K562 (cell line): ENCODE data around the gene LMNA. TPM values are rescaled to one million over a fixed set of nuclear protein-coding genes. Genes with fewer than 3 reads are reported as not detected.

Experiments used
- ATAC-seq: fragments of 200-7000 bp; cut with Tn5 transposase; 3 replicates; pipeline ENCODE4 v1.9.1; 2020; ENCODE audit warnings: moderate library complexity
- BruUV-seq: library from RNA; stranded (reverse); fragments of 400-500 nt; replicated peaks from 2 replicates; lab custom pipeline; 2021; lab: Mats Ljungman, UMichigan
- CTCF ChIA-PET: fragments of 300-600 bp; formaldehyde crosslinking; extraction: SDS; loops from one replicate; lab custom pipeline; 2021; ENCODE audit warnings: low intra/inter-chr PET ratio; lab: Yijun Ruan, JAX
- POLR2A ChIA-PET: fragments of 300-600, 350-650 bp; sonication (Branson Sonifier 250); formaldehyde crosslinking; extraction: SDS; loops from one replicate; lab custom pipeline; 2021; ENCODE audit warnings: antibody characterized with exemption, inconsistent platforms; lab: Yijun Ruan, JAX
- DNase-seq, 4 experiments: peaks; one replicate each; pipeline versions ENCODE4 v3.0.0 to v3.0.0-alpha.2; 2011 to 2018; ENCODE audit warnings: low spot score in 3 of 4, mixed read lengths in 3 of 4; ENCODE audit errors: extremely low read depth in 1 of 4
- FAIRE-seq: peaks from 2 replicates; lab custom pipeline; 2011; peaks lifted over from hg19 to GRCh38; lab: Jason Lieb, UNC
- H2AFZ ChIP-seq: 2 replicates; pipeline ENCODE4 v1.6.0; 2011; ENCODE audit warnings: low read depth, low read length, control low read depth, inconsistent platforms
- H3K27ac ChIP-seq: fragments of 200-600 bp; 3 replicates; pipeline ENCODE4 v1.8.0; 2011; ENCODE audit warnings: low read depth, mild to moderate bottlenecking, control low read depth, inconsistent platforms, low read length, moderate library complexity, mixed read lengths; ENCODE audit errors: extremely low read depth
- H3K27me3 ChIP-seq, 2 experiments: fragments of 300-600 bp in 1 of 2; 2 replicates in 1 of 2; 3 replicates in 1 of 2; pipeline versions ENCODE4 v1.6.0 to v1.8.0; 2011; ENCODE audit warnings: inconsistent platforms in 2 of 2, low read length in 2 of 2, mild to moderate bottlenecking in 1 of 2, mixed read lengths in 1 of 2, moderate library complexity in 1 of 2; ENCODE audit not compliant: control insufficient read depth in 2 of 2, insufficient read depth in 2 of 2
- H3K36me3 ChIP-seq: fragments of 300-600 bp; 3 replicates; pipeline ENCODE4 v1.8.0; 2011; ENCODE audit warnings: mild to moderate bottlenecking, low read length, inconsistent platforms; ENCODE audit not compliant: control insufficient read depth, insufficient read depth
- H3K4me1 ChIP-seq, 2 experiments: fragments of 200-600 bp in 1 of 2; replicated peaks in 1 of 2; 2 replicates in 1 of 2; 3 replicates in 1 of 2; pipeline versions ENCODE4 v1.5.1 to v1.8.0; 2011; ENCODE audit warnings: inconsistent platforms in 2 of 2, low read length in 2 of 2, mild to moderate bottlenecking in 1 of 2, mixed read lengths in 1 of 2, moderate library complexity in 1 of 2; ENCODE audit not compliant: control insufficient read depth in 2 of 2, insufficient read depth in 2 of 2
- H3K4me2 ChIP-seq: 2 replicates; pipeline ENCODE4 v1.6.1; 2011; ENCODE audit warnings: low read length, control low read depth, inconsistent platforms, mixed read lengths; ENCODE audit not compliant: insufficient read depth
- H3K4me3 ChIP-seq: fragments of 200-600 bp; sonication (generic), shearing (Covaris generic); 2 replicates; pipeline ENCODE4 v1.5.1; 2016; ENCODE audit warnings: control low read depth, inconsistent platforms
- H3K79me2 ChIP-seq: fragments of 200-600 bp; 3 replicates; pipeline ENCODE4 v1.8.0; 2011; ENCODE audit warnings: low read length, inconsistent platforms; ENCODE audit not compliant: control insufficient read depth, insufficient read depth
- H3K9ac ChIP-seq, 2 experiments: 2 replicates each; pipeline versions ENCODE4 v1.6.0 to v1.6.1; 2011; ENCODE audit warnings: low read depth in 2 of 2, low read length in 2 of 2, control low read depth in 1 of 2, inconsistent platforms in 1 of 2, mild to moderate bottlenecking in 1 of 2, mixed read lengths in 1 of 2; ENCODE audit not compliant: insufficient read depth in 1 of 2
- H3K9me1 ChIP-seq: one replicate; pipeline ENCODE4 v1.6.0; 2011; ENCODE audit warnings: inconsistent platforms, mild to moderate bottlenecking, low read length, moderate library complexity; ENCODE audit not compliant: control insufficient read depth, insufficient read depth
- H3K9me3 ChIP-seq: replicated peaks from 2 replicates; pipeline ENCODE4 v1.5.1; 2011; ENCODE audit warnings: low read depth, low read length, inconsistent platforms; ENCODE audit not compliant: control insufficient read depth, insufficient read depth
- H4K20me1 ChIP-seq: replicated peaks from 2 replicates; pipeline ENCODE4 v1.6.1; 2011; ENCODE audit warnings: low read length, inconsistent platforms, mixed read lengths; ENCODE audit not compliant: control insufficient read depth, insufficient read depth
- CBX3 ChIP-seq, 2 experiments: IDR thresholded peaks; 1 replicate in 1 of 2; 2 replicates in 1 of 2; pipeline ENCODE4 v1.6.1; 2012; ENCODE audit warnings: inconsistent platforms in 2 of 2, low read length in 2 of 2, borderline replicate concordance in 1 of 2, control low read depth in 1 of 2
- CCAR2 ChIP-seq: fragments of 200-400 bp; formaldehyde crosslinking; IDR thresholded peaks from 2 replicates; pipeline ENCODE4 v1.6.1; 2017; ENCODE audit warnings: mild to moderate bottlenecking, low read depth, low read length
- EP400 ChIP-seq: fragments of 450-650 bp; IDR thresholded peaks from 2 replicates; pipeline ENCODE4 v1.6.1; 2017; ENCODE audit warnings: antibody characterized with exemption, mild to moderate bottlenecking, moderate library complexity
- FOS ChIP-seq: IDR thresholded peaks from 3 replicates; pipeline ENCODE4 v1.6.1; 2011; ENCODE audit not compliant: insufficient read length; ENCODE audit errors: extremely low read depth
- JUN ChIP-seq, 2 experiments: sonication (generic) in 1 of 2; formaldehyde crosslinking in 1 of 2; IDR thresholded peaks; 2 replicates each; pipeline versions ENCODE4 v1.6.1 to v1.8.0; 2012 to 2022; ENCODE audit warnings: borderline replicate concordance in 2 of 2, mild to moderate bottlenecking in 2 of 2, improper control_type of control experiment in 1 of 2, low read depth in 1 of 2, low read length in 1 of 2, missing genetic modification reagents in 1 of 2
- MCM2 ChIP-seq: fragments of 450-650 bp; IDR thresholded peaks from 2 replicates; pipeline ENCODE4 v1.6.1; 2017; ENCODE audit warnings: low read depth, mild to moderate bottlenecking
- POLR2A ChIP-seq: fragments of 450-650 bp; conservative IDR thresholded peaks from 2 replicates; pipeline ENCODE4 v1.6.1; 2016
- RBM14 ChIP-seq: fragments of 200-400 bp; formaldehyde crosslinking; IDR thresholded peaks from 2 replicates; pipeline ENCODE4 v1.6.1; 2018; ENCODE audit warnings: low read depth, mild to moderate bottlenecking, low read length, moderate library complexity, borderline replicate concordance; ENCODE audit not compliant: insufficient read depth
- RNF2 ChIP-seq: sonication (generic); IDR thresholded peaks from 2 replicates; pipeline ENCODE4 v1.6.1; 2016
- TEAD1 ChIP-seq, 2 experiments: fragments of 450-650 bp in 1 of 2; sonication (generic) in 1 of 2; formaldehyde crosslinking; IDR thresholded peaks; 2 replicates each; pipeline versions ENCODE4 v1.4.0 to v1.8.0; 2020 to 2022; ENCODE audit warnings: mild to moderate bottlenecking in 2 of 2, missing genetic modification reagents in 1 of 2
- TGIF2 ChIP-seq: sonication (generic); formaldehyde crosslinking; IDR thresholded peaks from 2 replicates; pipeline ENCODE4 v1.8.1; 2022; ENCODE audit warnings: mild to moderate bottlenecking, missing genetic modification reagents, moderate library complexity
- ZKSCAN8 ChIP-seq: fragments of 200-800 bp; sonication (Bioruptor generic); IDR thresholded peaks from 2 replicates; pipeline ENCODE4 v1.6.1; 2016; ENCODE audit warnings: missing genetic modification characterization, missing compliant biosample characterization
- ZNF778 ChIP-seq: fragments of 450-650 bp; formaldehyde crosslinking; IDR thresholded peaks from 2 replicates; pipeline ENCODE4 v1.4.0; 2020; ENCODE audit warnings: mild to moderate bottlenecking, moderate library complexity
- WGBS: fragments of 100-300 bp; shearing (Covaris generic); methylation state at CpG from one replicate; pipeline ENCODE4 v1.1.6; 2016; ENCODE audit warnings: low coverage, mixed read lengths; ENCODE audit not compliant: insufficient coverage; ENCODE audit errors: missing lambda C conversion rate; 5-methylcytosine and 5-hydroxymethylcytosine counted together
- in situ Hi-C: fragments of 300-500 bp; cut with MboI; formaldehyde crosslinking; loops from 4 replicates; pipeline ENCODE4 v1.15.0; 2018; ENCODE audit warnings: inconsistent platforms, mixed read lengths
- intact Hi-C: fragments of 100-400 bp; cut with micrococcal nuclease; formaldehyde crosslinking; loops from 2 replicates; pipeline ENCODE4 v1.14.2; 2022
- polyA plus RNA-seq, 8 experiments: library from polyadenylated mRNA; depleted of rRNA in 4 of 8; stranded (reverse) in 5 of 8; unstranded in 3 of 8; fragments of >200 nt; fragmentation: Nextera tagmentation in 2 of 8; fragmentation: Illumina TruSeq in 1 of 8; extraction: Ambion mirVana in 2 of 8; extraction: Trizol in 1 of 8; gene quantifications; 2 replicates each; pipeline versions ENCODE4 v1.2.1 to v1.2.3, GENCODE V29; 2011 to 2014; ENCODE audit warnings: inconsistent platforms in 1 of 8, missing spikeins in 1 of 8
- total RNA-seq, 7 experiments: library from RNA; depleted of rRNA in 6 of 7; stranded (reverse); fragments of >200 nt in 6 of 7; fragmentation: Illumina TruSeq in 2 of 7; extraction: Trizol in 2 of 7; gene quantifications; 2 replicates each; pipeline versions ENCODE4 v1.2.1 to v1.2.3, GENCODE V29; 2011 to 2021; ENCODE audit warnings: low replicate concordance in 1 of 7
- TF ChIP-seq, protein P1 (sequence below): fragments of 450-650 bp; IDR thresholded peaks from 2 replicates; pipeline ENCODE4 v1.6.1; 2016; ENCODE audit warnings: borderline replicate concordance
- TF ChIP-seq, protein P2 (sequence below): fragments of 450-650 bp; IDR thresholded peaks from 2 replicates; pipeline ENCODE4 v1.6.1; 2016; ENCODE audit warnings: antibody characterized with exemption
- TF ChIP-seq, protein P3 (sequence below): fragments of 250-450 bp; sonication (Bioruptor Pico); IDR thresholded peaks from 2 replicates; pipeline ENCODE4 v1.5.0; 2022; ENCODE audit warnings: mild to moderate bottlenecking

The LMNA gene
- total and polyA plus RNA-seq, 9 of the 15 experiments (the other 6 are each of a cell fraction or from before 2014, with no cell fraction given), result 1.00 to 347 (median 88.2) TPM

DNA sequence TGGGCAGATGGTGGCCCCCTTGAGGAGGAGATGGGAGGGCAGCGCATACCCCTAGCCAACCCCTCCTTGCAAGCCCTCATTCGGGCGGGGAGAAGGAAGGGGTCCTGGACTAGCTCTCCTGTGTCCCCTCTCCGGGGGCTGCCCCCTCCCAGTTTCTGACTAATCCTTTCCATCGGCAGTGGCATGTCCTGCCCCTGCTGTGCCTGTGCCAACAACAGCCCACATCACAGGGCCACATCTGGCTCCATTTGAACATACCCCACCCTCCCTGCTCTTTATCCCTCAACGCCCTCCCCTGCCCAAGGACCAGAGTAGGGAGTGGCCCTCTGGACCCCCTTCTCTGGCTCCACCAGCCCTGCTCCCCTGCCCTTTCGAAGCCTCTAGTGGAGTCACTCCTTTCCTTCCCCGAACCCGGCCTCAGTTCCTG lies 11.0 kb upstream of the LMNA start:
- DNase-seq (no peak), ATAC-seq (no peak), FAIRE-seq (no peak)
- Histone ChIP-seq H3K79me2 (peaks cover 4% of the 10 kb centered on the region; the same call in 1 of the 3 replicates), H3K27me3 (no peaks in the 10 kb centered on the region), H3K27ac (no peak overlapping the region), H3K9ac (peak overlapping the region in 1 of 2 experiments; percentile 92; a peak in 2 of 4 replicates), H3K4me3 (no peak overlapping the region), H3K4me2 (no peak overlapping the region), H3K9me1 (peaks cover 7% of the 10 kb centered on the region), H3K36me3 (no peaks in the 10 kb centered on the region), H3K4me1 (peaks cover 33 to 55% of the 10 kb centered on the region in 2 experiments), H4K20me1 (no peaks in the 10 kb centered on the region), H2AFZ (no peak overlapping the region), H3K9me3 (no peaks in the 10 kb centered on the region)
- 85% methylated on average over 9 of the region's 9 CpGs for WGBS
- no peak for TF ChIP-seq RNF2
- no peak for TF ChIP-seq EP400
- no peak for TF ChIP-seq ZKSCAN8 (CRISPR knock-in tag)
- no peak for TF ChIP-seq CCAR2
- no peak for TF ChIP-seq JUN (IDR thresholded peaks at IDR 0.05; ENCODE audit: borderline replicate concordance, low read depth, low read length)
- TF ChIP-seq JUN (CRISPR knock-in tag; IDR thresholded peaks at IDR 0.05; ENCODE audit: borderline replicate concordance), result no peak
- TF ChIP-seq RBM14, result no peak
- TF ChIP-seq CBX3 (IDR thresholded peaks at IDR 0.05; ENCODE audit: borderline replicate concordance in 1 of 2, low read length in 2 of 2), result no peak
- no peak for TF ChIP-seq MCM2
- TF ChIP-seq, protein P1, sequence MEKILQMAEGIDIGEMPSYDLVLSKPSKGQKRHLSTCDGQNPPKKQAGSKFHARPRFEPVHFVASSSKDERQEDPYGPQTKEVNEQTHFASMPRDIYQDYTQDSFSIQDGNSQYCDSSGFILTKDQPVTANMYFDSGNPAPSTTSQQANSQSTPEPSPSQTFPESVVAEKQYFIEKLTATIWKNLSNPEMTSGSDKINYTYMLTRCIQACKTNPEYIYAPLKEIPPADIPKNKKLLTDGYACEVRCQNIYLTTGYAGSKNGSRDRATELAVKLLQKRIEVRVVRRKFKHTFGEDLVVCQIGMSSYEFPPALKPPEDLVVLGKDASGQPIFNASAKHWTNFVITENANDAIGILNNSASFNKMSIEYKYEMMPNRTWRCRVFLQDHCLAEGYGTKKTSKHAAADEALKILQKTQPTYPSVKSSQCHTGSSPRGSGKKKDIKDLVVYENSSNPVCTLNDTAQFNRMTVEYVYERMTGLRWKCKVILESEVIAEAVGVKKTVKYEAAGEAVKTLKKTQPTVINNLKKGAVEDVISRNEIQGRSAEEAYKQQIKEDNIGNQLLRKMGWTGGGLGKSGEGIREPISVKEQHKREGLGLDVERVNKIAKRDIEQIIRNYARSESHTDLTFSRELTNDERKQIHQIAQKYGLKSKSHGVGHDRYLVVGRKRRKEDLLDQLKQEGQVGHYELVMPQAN, result no peak
- TF ChIP-seq TGIF2, result no peak
- TF ChIP-seq, protein P2, sequence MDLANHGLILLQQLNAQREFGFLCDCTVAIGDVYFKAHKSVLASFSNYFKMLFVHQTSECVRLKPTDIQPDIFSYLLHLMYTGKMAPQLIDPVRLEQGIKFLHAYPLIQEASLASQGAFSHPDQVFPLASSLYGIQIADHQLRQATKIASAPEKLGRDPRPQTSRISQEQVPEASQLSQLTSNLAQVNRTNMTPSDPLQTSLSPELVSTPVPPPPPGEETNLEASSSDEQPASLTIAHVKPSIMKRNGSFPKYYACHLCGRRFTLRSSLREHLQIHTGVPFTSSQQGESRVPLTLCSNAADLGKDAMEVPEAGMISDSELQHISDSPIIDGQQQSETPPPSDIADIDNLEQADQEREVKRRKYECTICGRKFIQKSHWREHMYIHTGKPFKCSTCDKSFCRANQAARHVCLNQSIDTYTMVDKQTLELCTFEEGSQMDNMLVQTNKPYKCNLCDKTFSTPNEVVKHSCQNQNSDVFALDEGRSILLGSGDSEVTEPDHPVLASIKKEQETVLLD, result no peak
- TF ChIP-seq TEAD1 (CRISPR knock-in tag; IDR thresholded peaks at IDR 0.05), result no peak
- no peak for TF ChIP-seq POLR2A
- TF ChIP-seq FOS, result no peak
- TF ChIP-seq, protein P3, sequence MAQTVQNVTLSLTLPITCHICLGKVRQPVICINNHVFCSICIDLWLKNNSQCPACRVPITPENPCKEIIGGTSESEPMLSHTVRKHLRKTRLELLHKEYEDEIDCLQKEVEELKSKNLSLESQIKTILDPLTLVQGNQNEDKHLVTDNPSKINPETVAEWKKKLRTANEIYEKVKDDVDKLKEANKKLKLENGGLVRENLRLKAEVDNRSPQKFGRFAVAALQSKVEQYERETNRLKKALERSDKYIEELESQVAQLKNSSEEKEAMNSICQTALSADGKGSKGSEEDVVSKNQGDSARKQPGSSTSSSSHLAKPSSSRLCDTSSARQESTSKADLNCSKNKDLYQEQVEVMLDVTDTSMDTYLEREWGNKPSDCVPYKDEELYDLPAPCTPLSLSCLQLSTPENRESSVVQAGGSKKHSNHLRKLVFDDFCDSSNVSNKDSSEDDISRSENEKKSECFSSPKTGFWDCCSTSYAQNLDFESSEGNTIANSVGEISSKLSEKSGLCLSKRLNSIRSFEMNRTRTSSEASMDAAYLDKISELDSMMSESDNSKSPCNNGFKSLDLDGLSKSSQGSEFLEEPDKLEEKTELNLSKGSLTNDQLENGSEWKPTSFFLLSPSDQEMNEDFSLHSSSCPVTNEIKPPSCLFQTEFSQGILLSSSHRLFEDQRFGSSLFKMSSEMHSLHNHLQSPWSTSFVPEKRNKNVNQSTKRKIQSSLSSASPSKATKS (CRISPR knock-in tag), result no peak
- TF ChIP-seq ZNF778 (CRISPR knock-in tag), result no peak
- no TSS peak for BruUV-seq
- intact Hi-C loops (no loop called here), in situ Hi-C loops (no loop called here)
- ChIA-PET POLR2A (interaction anchor here (0.8 to 12.5 kb wide), 3 partner anchors 14 to 143 kb away, joined by 3 to 164 read pairs (median 5); partner anchors contain the start of genes LMNA and PMF1), CTCF (interaction anchor here (0.6 kb wide), 1 partner anchor 121 kb away, joined by 3 read pairs; no protein-coding TSS in a partner anchor)
